ENCODE data around the gene DMD.

DNA sequence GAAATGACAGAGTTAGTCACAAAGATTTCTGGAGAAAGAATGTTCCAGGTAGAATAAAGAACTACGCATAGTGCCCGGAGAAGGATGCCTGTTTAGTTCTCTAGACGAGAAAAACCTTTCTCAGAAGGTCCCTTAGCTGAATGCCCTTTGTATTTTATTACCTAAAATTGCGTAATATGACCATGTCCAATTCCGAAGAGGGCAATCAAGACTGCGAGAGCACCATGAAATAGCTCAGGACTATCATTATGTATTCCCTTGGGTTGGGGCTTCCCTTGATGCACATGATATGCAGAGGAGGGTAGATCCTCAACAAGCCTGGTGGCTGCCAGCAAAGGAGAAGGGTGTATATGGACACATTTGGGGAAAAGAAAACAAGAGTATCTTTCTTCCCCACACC lies 1781.4 kb downstream of the DMD start:
- TF ChIP-seq, protein P1, sequence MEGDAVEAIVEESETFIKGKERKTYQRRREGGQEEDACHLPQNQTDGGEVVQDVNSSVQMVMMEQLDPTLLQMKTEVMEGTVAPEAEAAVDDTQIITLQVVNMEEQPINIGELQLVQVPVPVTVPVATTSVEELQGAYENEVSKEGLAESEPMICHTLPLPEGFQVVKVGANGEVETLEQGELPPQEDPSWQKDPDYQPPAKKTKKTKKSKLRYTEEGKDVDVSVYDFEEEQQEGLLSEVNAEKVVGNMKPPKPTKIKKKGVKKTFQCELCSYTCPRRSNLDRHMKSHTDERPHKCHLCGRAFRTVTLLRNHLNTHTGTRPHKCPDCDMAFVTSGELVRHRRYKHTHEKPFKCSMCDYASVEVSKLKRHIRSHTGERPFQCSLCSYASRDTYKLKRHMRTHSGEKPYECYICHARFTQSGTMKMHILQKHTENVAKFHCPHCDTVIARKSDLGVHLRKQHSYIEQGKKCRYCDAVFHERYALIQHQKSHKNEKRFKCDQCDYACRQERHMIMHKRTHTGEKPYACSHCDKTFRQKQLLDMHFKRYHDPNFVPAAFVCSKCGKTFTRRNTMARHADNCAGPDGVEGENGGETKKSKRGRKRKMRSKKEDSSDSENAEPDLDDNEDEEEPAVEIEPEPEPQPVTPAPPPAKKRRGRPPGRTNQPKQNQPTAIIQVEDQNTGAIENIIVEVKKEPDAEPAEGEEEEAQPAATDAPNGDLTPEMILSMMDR (IDR thresholded peaks at IDR 0.05), result no peak
- TF ChIP-seq POLR2AphosphoS5 (IDR thresholded peaks at IDR 0.05; ENCODE audit: low read depth, low read length) (no peak), TCF7L2 (IDR thresholded peaks at IDR 0.05; ENCODE audit: low read depth, low read length) (no peak)
- TF ChIP-seq, protein P2, sequence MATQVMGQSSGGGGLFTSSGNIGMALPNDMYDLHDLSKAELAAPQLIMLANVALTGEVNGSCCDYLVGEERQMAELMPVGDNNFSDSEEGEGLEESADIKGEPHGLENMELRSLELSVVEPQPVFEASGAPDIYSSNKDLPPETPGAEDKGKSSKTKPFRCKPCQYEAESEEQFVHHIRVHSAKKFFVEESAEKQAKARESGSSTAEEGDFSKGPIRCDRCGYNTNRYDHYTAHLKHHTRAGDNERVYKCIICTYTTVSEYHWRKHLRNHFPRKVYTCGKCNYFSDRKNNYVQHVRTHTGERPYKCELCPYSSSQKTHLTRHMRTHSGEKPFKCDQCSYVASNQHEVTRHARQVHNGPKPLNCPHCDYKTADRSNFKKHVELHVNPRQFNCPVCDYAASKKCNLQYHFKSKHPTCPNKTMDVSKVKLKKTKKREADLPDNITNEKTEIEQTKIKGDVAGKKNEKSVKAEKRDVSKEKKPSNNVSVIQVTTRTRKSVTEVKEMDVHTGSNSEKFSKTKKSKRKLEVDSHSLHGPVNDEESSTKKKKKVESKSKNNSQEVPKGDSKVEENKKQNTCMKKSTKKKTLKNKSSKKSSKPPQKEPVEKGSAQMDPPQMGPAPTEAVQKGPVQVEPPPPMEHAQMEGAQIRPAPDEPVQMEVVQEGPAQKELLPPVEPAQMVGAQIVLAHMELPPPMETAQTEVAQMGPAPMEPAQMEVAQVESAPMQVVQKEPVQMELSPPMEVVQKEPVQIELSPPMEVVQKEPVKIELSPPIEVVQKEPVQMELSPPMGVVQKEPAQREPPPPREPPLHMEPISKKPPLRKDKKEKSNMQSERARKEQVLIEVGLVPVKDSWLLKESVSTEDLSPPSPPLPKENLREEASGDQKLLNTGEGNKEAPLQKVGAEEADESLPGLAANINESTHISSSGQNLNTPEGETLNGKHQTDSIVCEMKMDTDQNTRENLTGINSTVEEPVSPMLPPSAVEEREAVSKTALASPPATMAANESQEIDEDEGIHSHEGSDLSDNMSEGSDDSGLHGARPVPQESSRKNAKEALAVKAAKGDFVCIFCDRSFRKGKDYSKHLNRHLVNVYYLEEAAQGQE (IDR thresholded peaks at IDR 0.05; ENCODE audit: insufficient read depth in 1 of 2, low read depth in 2 of 2, low read length in 1 of 2), result no peak

Data from Panc1 (cell line).